WTC11 (cell line): ENCODE data around the gene FAM53B.

ENCODE experiments used
- CREB1 ChIP-seq: sonication (generic); formaldehyde crosslinking; IDR thresholded peaks from 2 replicates; pipeline ENCODE4 v1.8.0; 2023; ENCODE audit warnings: mild to moderate bottlenecking, missing genetic modification reagents
- CREM ChIP-seq: sonication (generic); formaldehyde crosslinking; IDR thresholded peaks from 2 replicates; pipeline ENCODE4 v1.8.1; 2022; ENCODE audit warnings: mild to moderate bottlenecking, missing genetic modification reagents, moderate library complexity
- CTCF ChIP-seq: fragments of 200-600 bp; IDR thresholded peaks from 2 replicates; pipeline ENCODE4 v1.8.0; 2022; ENCODE audit warnings: antibody characterized with exemption
- ELF4 ChIP-seq: sonication (generic); formaldehyde crosslinking; IDR thresholded peaks from 2 replicates; pipeline ENCODE4 v1.8.1; 2022; ENCODE audit warnings: low read depth, mild to moderate bottlenecking, moderate library complexity, missing genetic modification reagents
- FOXJ3 ChIP-seq: sonication (generic); formaldehyde crosslinking; IDR thresholded peaks from 2 replicates; pipeline ENCODE4 v1.9.0; 2021; ENCODE audit warnings: missing genetic modification reagents, mild to moderate bottlenecking, borderline replicate concordance
- NR2C2 ChIP-seq: sonication (generic); formaldehyde crosslinking; IDR thresholded peaks from 2 replicates; pipeline ENCODE4 v1.8.0; 2022; ENCODE audit warnings: mild to moderate bottlenecking, missing genetic modification reagents
- PRDM15 ChIP-seq: sonication (generic); formaldehyde crosslinking; IDR thresholded peaks from 2 replicates; pipeline ENCODE4 v1.8.0; 2022; ENCODE audit warnings: missing genetic modification reagents
- ZBTB43 ChIP-seq: sonication (generic); formaldehyde crosslinking; IDR thresholded peaks from 2 replicates; pipeline ENCODE4 v1.8.1; 2023; ENCODE audit warnings: mild to moderate bottlenecking, missing genetic modification reagents
- ZNF232 ChIP-seq: sonication (generic); formaldehyde crosslinking; IDR thresholded peaks from 2 replicates; pipeline ENCODE4 v1.8.0; 2022; ENCODE audit warnings: mild to moderate bottlenecking, missing genetic modification reagents
- TF ChIP-seq, protein P1 (sequence below): sonication (generic); formaldehyde crosslinking; IDR thresholded peaks from 2 replicates; pipeline ENCODE4 v1.8.0; 2022; ENCODE audit warnings: mild to moderate bottlenecking, missing genetic modification reagents
- TF ChIP-seq, protein P2 (sequence below): sonication (generic); formaldehyde crosslinking; IDR thresholded peaks from 2 replicates; pipeline ENCODE4 v1.8.1; 2023; ENCODE audit warnings: mild to moderate bottlenecking, missing genetic modification reagents

- TF ChIP-seq FOXJ3 (CRISPR knock-in tag) (no peak), CTCF (no peak), CREB1 (CRISPR knock-in tag) (no peak), NR2C2 (CRISPR knock-in tag) (no peak), ZNF232 (CRISPR knock-in tag) (no peak), ZBTB43 (no peak), ELF4 (no peak), PRDM15 (CRISPR knock-in tag) (no peak), CREM (CRISPR knock-in tag) (no peak)
- TF ChIP-seq, protein P1, sequence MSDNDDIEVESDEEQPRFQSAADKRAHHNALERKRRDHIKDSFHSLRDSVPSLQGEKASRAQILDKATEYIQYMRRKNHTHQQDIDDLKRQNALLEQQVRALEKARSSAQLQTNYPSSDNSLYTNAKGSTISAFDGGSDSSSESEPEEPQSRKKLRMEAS (CRISPR knock-in tag), result no peak
- TF ChIP-seq, protein P2, sequence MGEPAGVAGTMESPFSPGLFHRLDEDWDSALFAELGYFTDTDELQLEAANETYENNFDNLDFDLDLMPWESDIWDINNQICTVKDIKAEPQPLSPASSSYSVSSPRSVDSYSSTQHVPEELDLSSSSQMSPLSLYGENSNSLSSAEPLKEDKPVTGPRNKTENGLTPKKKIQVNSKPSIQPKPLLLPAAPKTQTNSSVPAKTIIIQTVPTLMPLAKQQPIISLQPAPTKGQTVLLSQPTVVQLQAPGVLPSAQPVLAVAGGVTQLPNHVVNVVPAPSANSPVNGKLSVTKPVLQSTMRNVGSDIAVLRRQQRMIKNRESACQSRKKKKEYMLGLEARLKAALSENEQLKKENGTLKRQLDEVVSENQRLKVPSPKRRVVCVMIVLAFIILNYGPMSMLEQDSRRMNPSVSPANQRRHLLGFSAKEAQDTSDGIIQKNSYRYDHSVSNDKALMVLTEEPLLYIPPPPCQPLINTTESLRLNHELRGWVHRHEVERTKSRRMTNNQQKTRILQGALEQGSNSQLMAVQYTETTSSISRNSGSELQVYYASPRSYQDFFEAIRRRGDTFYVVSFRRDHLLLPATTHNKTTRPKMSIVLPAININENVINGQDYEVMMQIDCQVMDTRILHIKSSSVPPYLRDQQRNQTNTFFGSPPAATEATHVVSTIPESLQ (CRISPR knock-in tag), result no peak
These were observed 52.6 kb downstream of the FAM53B start for GRCh38 chr10:124691421-124692099.
